ENCODE measurements around the gene EPB41.

The EPB41 gene

GRCh38 chr1:28971980-28972771 is 57.8 kb downstream of the EPB41 start:
- no peak for DNase-seq (ENCODE audit: extremely low spot score, insufficient read length, low read depth)
- no peak for FAIRE-seq

DNA sequence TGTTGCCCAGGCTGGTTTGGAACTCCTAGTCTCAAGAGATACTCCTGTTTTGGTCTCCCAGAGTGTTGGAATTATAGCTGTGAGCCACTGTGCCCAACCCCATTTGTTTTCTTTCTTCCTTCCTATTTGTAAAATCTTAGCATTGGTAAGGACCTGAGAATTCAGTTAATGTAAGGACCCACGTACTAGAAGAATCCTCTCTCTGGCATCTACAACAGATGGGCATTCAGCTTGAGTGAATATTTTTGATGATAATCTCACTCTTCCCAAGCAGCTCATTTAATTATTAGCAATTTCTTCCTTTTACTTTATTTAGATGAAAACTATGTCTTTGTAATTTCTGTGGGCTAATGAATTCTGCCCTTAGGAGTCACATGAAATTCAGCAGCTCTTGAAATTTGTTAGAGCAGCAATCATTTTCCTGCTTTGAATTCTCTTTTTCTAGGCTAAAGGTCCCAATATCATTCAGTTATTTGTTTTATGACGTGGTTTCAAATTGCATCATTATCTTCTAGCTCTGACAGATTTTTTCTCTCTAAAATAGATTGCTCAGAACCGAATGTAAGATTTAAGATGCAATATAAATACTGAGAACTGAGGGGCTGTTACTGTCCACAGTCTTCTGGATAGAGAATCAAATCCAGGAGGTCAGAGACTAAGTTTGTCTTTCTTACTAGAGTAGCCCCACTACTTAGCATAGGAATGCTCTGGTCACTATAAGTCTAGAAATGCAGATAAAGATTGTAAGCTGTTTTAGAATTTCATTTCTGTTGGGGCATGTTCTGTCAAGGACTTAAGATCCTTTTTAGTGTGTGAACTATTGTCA is 59.4 kb downstream of the EPB41 start:
- DNase-seq (ENCODE audit: extremely low spot score, insufficient read length, low read depth) (no peak), FAIRE-seq (no peak)

GRCh38 chr1:28974432-28974831 is 60.1 kb downstream of the EPB41 start:
- FAIRE-seq (no peak), DNase-seq (ENCODE audit: extremely low spot score, insufficient read length, low read depth) (no peak)

- DNase-seq (ENCODE audit: extremely low spot score, insufficient read length, low read depth) (no peak), FAIRE-seq (no peak)
These were observed 61.9 kb downstream of the EPB41 start for GRCh38 chr1:28976248-28976647.

DNA sequence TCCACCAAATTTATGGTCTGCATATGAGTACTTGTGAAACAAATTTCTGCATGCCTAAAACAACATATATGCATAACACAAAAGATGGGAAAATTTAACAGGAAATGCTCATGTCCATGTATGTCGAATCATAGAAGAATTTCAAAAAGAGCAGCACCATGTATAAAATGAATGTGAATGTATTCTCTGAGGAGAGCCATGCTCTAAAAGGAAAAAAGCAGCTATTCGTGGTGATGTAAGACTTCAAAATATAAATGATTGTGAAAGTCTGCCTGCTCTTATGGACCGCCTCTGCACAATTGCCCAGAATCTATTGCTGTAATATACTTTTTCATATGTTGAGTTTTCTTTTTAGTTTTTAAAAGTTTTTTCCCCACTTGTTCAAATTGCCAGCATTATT is 66.8 kb downstream of the EPB41 start:
- DNase-seq (ENCODE audit: extremely low spot score, insufficient read length, low read depth) (no peak), FAIRE-seq (no peak)

DNA sequence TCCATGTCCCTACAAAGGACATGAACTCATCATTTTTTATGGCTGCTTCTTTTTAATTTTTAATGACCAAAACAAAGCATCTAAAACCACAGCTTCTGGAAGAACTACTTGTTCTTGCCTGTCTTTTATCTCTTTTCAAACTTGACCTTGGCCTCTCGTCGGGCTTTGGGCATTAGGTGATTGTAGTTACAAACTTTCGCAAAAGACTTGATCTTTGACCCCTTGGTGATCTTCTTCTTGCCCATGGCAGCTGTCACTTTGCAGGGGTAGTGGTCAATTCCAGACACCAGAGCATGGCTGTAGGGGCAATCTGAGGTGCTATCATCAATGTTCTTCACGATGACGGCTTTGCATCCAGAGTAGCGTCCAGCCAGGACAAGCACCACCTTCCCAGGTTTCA is 67.8 kb downstream of the EPB41 start:
- FAIRE-seq (no peak), DNase-seq (ENCODE audit: extremely low spot score, insufficient read length, low read depth) (no peak)

DNA sequence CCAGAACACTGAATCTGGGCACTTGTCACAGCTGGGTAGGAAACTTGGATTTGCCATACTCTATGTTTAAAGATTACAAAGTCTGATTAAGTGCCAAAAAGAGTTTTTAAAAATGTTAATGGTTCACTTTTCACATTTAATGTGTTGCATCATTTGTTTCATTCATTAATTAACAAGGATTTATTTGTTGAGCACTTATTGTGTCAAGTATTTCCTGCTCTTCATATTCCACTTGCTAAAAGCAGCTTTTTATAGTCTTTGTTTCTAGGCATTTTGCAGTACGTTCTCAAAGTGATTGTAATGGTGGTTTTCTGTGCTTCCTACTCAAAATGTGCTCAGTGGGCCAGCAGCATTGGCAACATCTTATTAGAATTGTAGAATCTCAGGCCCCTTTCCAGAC is 68.7 kb downstream of the EPB41 start:
- DNase-seq (ENCODE audit: extremely low spot score, insufficient read length, low read depth): no peak
- no peak for FAIRE-seq

GRCh38 chr1:28983509-28984310 is 69.3 kb downstream of the EPB41 start:
- FAIRE-seq (no peak), DNase-seq (ENCODE audit: extremely low spot score, insufficient read length, low read depth) (no peak)

DNA sequence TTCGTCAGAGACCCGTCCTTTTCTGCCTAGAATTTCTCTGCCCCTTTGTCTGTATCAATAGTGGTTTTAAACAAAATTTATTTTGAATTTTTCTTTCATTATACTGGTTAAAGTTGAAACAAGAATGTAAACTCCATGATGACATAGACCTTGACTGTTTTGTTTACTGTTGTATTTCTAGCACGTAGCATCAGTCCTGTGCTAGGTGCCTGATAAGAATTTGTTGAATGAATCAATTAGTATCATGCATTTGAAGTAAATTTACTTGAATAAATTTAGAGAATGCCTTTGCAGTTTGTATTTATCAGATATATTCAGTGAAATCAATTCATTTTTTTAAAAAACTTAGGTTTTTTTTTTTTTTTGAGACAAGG is 69.9 kb downstream of the EPB41 start:
- DNase-seq (ENCODE audit: extremely low spot score, insufficient read length, low read depth) (no peak), FAIRE-seq (no peak)

DNA sequence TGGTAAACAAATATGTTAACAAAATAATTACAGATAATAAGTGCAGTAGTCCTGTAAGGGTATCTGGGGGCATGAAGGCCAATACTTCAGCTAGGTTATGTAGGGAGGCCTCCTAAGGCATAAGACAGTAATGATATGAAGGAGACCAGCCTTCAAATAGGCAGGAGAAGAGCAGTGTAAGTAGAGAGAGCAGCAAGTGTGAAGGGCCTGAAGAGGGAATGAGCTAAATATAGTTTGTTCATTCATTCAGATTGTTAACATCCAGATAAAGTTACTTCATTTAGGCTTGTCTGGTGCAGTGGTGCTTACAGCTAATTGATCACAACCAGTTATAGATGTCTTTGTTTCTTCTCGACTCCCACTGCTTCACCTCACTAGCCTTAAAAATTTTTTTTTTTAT is 71.1 kb downstream of the EPB41 start:
- DNase-seq (ENCODE audit: extremely low spot score, insufficient read length, low read depth) (no peak), FAIRE-seq (no peak)

- DNase-seq (ENCODE audit: extremely low spot score, insufficient read length, low read depth) (no peak), FAIRE-seq (peak; percentile 47)
These were observed 72.0 kb downstream of the EPB41 start for GRCh38 chr1:28986306-28986910.

GRCh38 chr1:29002792-29003191 is 88.4 kb downstream of the EPB41 start:
- no peak for FAIRE-seq
- DNase-seq (ENCODE audit: extremely low spot score, insufficient read length, low read depth): no peak

DNA sequence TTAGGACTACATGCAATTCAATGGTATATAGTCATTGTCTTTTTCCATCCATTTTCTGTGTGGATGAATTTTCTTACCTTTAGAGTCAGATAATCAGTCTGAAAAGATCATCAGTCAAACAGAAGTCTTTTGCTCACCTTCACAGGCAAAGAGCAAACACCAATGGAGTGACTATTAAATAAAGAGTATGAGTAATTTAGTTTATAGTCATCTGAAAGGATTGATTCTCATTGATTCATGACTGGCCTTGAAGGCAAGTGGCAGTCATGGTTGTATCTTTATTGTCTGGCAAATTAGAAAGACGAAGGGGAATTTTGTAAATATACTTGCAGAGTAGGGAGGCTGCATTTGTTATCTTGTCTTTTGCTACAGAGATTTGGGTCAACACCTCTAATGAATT is 89.9 kb downstream of the EPB41 start:
- FAIRE-seq: no peak
- DNase-seq (ENCODE audit: extremely low spot score, insufficient read length, low read depth): no peak

- FAIRE-seq (no peak), DNase-seq (ENCODE audit: extremely low spot score, insufficient read length, low read depth) (no peak)
These were observed 90.4 kb downstream of the EPB41 start for GRCh38 chr1:29004798-29005197.

DNA sequence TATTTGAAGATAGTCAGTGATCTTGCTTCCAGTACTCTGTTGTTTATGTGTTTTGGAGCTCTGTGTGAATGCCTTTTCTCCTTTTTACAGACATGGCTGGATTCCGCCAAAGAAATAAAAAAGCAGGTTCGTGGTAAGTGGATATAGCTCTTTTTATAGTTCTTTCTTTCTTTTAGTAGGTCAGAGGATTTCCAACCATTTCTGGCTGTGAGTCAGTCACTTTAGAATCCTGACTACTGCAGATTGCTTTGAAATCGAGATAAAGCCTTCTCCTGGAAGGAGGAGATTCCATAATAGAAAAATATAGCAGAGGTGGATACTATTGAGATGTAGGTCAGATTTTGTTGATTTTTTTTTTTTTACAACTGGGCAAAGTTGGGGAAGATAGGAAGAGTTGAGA is 97.4 kb downstream of the EPB41 start:
- FAIRE-seq (no peak), DNase-seq (ENCODE audit: extremely low spot score, insufficient read length, low read depth) (no peak)

GRCh38 chr1:29017235-29017634 is 102.9 kb downstream of the EPB41 start:
- no peak for FAIRE-seq
- no peak for DNase-seq (ENCODE audit: extremely low spot score, insufficient read length, low read depth)

DNA sequence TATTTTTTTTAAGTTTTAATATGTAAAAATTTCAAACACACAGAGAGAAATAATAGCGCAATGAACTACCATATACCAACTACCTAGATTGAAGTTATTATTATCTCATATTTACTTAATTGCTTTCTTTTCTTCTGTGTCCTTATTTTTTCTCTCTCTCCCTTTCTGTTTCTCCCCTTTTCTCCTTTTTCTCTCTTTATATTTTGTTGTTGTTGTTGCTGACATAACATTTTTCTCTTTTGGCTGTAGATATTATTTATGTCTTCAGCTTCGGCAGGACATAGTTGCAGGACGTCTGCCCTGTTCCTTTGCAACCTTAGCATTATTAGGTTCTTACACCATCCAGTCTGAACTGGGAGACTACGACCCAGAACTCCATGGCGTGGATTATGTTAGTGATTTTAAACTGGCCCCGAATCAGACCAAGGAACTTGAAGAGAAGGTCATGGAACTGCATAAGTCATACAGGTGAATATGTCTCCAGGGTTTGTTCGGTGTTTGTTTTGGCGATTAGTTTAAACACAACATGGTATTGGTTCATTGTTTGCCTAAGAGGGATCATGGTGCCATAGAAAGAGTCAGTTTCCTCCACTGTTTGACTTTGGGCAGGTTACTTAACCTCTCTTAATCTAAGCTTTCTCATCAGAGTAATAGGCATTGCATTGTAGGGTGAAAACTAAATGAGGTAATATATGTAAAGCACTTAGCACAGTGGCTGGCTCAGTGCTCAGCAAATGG is 103.8 kb downstream of the EPB41 start:
- no peak for FAIRE-seq
- DNase-seq (ENCODE audit: extremely low spot score, insufficient read length, low read depth): no peak

GRCh38 chr1:29022620-29023019 is 108.3 kb downstream of the EPB41 start:
- FAIRE-seq (no peak), DNase-seq (ENCODE audit: extremely low spot score, insufficient read length, low read depth) (no peak)

- no peak for FAIRE-seq
- no peak for DNase-seq (ENCODE audit: extremely low spot score, insufficient read length, low read depth)
These were observed 115.3 kb downstream of the EPB41 start for GRCh38 chr1:29029667-29030066.

DNA sequence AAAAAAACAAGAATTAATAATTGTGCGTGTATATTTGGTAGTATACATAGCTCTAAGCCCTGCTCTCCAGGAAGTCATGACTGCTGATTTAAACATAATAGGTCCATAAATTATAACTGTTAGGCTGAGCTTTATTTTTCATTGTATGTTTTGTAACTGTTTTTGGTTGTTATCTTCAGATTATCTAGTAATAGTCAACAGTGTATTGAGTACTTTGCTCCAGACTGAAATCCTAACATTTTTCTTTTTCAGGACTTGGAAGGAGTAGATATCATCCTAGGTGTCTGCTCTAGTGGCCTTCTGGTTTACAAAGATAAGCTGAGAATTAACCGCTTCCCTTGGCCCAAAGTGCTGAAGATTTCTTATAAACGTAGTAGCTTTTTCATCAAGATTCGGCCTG is 118.5 kb downstream of the EPB41 start:
- DNase-seq (ENCODE audit: extremely low spot score, insufficient read length, low read depth): no peak
- FAIRE-seq: no peak
